Measurements from ENCODE around the gene FMNL2.

GRCh38 chr2:152585830-152586484 is 251.0 kb downstream of the FMNL2 start:
- TF ChIP-seq, protein P1, sequence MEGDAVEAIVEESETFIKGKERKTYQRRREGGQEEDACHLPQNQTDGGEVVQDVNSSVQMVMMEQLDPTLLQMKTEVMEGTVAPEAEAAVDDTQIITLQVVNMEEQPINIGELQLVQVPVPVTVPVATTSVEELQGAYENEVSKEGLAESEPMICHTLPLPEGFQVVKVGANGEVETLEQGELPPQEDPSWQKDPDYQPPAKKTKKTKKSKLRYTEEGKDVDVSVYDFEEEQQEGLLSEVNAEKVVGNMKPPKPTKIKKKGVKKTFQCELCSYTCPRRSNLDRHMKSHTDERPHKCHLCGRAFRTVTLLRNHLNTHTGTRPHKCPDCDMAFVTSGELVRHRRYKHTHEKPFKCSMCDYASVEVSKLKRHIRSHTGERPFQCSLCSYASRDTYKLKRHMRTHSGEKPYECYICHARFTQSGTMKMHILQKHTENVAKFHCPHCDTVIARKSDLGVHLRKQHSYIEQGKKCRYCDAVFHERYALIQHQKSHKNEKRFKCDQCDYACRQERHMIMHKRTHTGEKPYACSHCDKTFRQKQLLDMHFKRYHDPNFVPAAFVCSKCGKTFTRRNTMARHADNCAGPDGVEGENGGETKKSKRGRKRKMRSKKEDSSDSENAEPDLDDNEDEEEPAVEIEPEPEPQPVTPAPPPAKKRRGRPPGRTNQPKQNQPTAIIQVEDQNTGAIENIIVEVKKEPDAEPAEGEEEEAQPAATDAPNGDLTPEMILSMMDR (IDR thresholded peaks at IDR 0.05 in 4 of 5, conservative IDR thresholded peaks at IDR 0.05 in 1 of 5), result no peak
- TF ChIP-seq POLR2A (IDR thresholded peaks at IDR 0.05), result no peak

Data from gastrocnemius medialis (tissue), 4 donors.